ENCODE measurements around the gene TMPRSS9. TPM values are rescaled to one million over a fixed set of nuclear protein-coding genes. Genes with fewer than 3 reads are reported as not detected.

TMPRSS9 gene
- total RNA-seq, 1 experiment from 2014 or later, result 0.23 TPM

DNA sequence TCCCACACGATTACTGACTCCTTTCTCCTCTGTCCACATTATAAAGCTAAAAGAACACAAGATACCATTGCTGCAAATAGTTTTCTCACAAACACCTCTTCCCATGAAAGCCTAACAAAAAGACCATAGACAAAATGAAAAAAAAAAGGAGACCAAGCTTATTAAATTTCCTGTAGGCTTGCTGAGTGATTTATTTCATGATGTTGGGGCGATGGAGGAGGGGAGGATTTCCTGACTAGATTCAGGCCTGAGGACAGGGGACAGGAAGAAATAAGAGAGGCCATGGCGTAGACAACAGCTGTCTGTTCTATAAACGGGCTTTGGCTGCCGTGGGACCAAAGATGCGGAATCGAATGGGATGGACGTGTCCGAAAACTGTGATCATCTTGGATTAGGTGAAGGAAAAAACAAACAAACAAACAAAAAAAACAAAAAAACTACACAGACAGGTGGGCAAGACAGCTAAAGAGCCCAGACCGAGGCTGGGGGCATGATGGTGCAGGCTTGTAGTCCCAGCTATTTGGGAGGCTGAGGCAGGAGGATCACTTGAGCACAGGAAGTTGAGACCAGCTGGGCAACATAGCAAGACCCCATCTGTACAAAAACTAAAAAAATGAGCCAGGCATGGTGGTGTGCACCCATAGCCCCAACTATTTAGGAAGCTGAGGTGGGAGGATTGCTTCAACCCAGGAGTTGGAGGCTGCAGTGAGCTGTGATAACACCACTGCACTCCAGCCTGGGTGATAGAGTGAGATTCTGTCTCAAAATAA, 5.3 kb downstream of the TMPRSS9 start:
- no peaks in the 10 kb centered on the region for H3K9me3 ChIP-seq (ENCODE audit: control insufficient read depth, insufficient read depth, low read depth, low read length)
- intact Hi-C loops (cut with micrococcal nuclease; ENCODE audit: unreplicated experiment), result no loop called here
- no peaks in the 10 kb centered on the region; the same call in 1 of the 2 replicates for H3K4me1 ChIP-seq (ENCODE audit: control insufficient read depth, insufficient read depth, low read length)
- H3K27me3 ChIP-seq (ENCODE audit: control insufficient read depth, insufficient read depth, low read length), result no peaks in the 10 kb centered on the region; the same call in 1 of the 2 replicates
- CTCF ChIA-PET, result interaction anchor here (1.0 kb wide), 1 partner anchor 16 kb away, joined by 3 read pairs; no protein-coding TSS in a partner anchor
- no peaks in the 10 kb centered on the region for H3K36me3 ChIP-seq (ENCODE audit: control insufficient read depth, insufficient read depth, low read length)
- no TSS peak for BruUV-seq (replicated peaks)
- H3K27ac ChIP-seq (ENCODE audit: low read length), result no peak overlapping the region
- POLR2A ChIA-PET, result no interaction called here
- no peak for TF ChIP-seq POLR2AphosphoS5 (IDR thresholded peaks at IDR 0.05; ENCODE audit: low read depth, low read length)
- TF ChIP-seq TCF7L2 (IDR thresholded peaks at IDR 0.05; ENCODE audit: low read depth, low read length), result no peak
- TF ChIP-seq, protein P1, sequence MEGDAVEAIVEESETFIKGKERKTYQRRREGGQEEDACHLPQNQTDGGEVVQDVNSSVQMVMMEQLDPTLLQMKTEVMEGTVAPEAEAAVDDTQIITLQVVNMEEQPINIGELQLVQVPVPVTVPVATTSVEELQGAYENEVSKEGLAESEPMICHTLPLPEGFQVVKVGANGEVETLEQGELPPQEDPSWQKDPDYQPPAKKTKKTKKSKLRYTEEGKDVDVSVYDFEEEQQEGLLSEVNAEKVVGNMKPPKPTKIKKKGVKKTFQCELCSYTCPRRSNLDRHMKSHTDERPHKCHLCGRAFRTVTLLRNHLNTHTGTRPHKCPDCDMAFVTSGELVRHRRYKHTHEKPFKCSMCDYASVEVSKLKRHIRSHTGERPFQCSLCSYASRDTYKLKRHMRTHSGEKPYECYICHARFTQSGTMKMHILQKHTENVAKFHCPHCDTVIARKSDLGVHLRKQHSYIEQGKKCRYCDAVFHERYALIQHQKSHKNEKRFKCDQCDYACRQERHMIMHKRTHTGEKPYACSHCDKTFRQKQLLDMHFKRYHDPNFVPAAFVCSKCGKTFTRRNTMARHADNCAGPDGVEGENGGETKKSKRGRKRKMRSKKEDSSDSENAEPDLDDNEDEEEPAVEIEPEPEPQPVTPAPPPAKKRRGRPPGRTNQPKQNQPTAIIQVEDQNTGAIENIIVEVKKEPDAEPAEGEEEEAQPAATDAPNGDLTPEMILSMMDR (IDR thresholded peaks at IDR 0.05), result no peak
- TF ChIP-seq SIN3A (IDR thresholded peaks at IDR 0.05; ENCODE audit: borderline replicate concordance, insufficient read depth, low read depth, low read length), result no peak
- TF ChIP-seq, protein P2, sequence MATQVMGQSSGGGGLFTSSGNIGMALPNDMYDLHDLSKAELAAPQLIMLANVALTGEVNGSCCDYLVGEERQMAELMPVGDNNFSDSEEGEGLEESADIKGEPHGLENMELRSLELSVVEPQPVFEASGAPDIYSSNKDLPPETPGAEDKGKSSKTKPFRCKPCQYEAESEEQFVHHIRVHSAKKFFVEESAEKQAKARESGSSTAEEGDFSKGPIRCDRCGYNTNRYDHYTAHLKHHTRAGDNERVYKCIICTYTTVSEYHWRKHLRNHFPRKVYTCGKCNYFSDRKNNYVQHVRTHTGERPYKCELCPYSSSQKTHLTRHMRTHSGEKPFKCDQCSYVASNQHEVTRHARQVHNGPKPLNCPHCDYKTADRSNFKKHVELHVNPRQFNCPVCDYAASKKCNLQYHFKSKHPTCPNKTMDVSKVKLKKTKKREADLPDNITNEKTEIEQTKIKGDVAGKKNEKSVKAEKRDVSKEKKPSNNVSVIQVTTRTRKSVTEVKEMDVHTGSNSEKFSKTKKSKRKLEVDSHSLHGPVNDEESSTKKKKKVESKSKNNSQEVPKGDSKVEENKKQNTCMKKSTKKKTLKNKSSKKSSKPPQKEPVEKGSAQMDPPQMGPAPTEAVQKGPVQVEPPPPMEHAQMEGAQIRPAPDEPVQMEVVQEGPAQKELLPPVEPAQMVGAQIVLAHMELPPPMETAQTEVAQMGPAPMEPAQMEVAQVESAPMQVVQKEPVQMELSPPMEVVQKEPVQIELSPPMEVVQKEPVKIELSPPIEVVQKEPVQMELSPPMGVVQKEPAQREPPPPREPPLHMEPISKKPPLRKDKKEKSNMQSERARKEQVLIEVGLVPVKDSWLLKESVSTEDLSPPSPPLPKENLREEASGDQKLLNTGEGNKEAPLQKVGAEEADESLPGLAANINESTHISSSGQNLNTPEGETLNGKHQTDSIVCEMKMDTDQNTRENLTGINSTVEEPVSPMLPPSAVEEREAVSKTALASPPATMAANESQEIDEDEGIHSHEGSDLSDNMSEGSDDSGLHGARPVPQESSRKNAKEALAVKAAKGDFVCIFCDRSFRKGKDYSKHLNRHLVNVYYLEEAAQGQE (IDR thresholded peaks at IDR 0.05; ENCODE audit: insufficient read depth in 1 of 2, low read depth in 2 of 2, low read length in 1 of 2), result no peak
- DNase-seq (ENCODE audit: low read depth, low spot score) (no peak), ATAC-seq (no peak)
- in situ Hi-C loops (cut with HindIII; ENCODE audit: low pct_unique_long_range_greater_than_20kb, low sequenced_read_pairs), result no loop called here
- H3K4me3 ChIP-seq (ENCODE audit: low read depth in 2 of 2, low read length in 2 of 2), result no peak overlapping the region

DNA sequence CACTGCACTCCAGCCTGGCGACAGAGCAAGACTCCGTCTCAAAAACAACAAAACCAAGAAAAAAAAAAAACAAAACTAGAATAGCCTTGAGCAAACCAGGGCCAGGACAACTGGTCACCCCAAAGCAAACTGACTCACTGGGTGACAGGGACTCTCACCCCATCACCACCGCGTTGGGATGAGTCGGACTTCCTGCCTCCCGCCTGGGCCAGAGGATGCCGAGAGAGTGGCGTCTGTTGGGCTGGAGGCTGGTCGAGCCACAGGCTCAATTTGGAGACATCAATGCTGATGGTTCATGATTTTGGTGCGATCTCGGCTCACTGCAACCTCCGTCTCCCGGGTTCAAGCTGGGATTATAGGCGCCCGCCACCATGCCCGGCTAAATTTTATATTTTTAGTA, 11.6 kb downstream of the TMPRSS9 start:
- no peaks in the 10 kb centered on the region for H3K27me3 ChIP-seq (ENCODE audit: control insufficient read depth, insufficient read depth, low read length)
- no peak overlapping the region for H3K4me3 ChIP-seq (ENCODE audit: low read depth in 2 of 2, low read length in 2 of 2)
- ChIA-PET CTCF (no interaction called here), POLR2A (no interaction called here)
- intact Hi-C loops (cut with micrococcal nuclease; ENCODE audit: unreplicated experiment), result no loop called here
- H3K9me3 ChIP-seq (ENCODE audit: control insufficient read depth, insufficient read depth, low read depth, low read length), result no peaks in the 10 kb centered on the region
- H3K36me3 ChIP-seq (ENCODE audit: control insufficient read depth, insufficient read depth, low read length), result no peaks in the 10 kb centered on the region
- no peak overlapping the region for H3K27ac ChIP-seq (ENCODE audit: low read length)
- in situ Hi-C loops (cut with HindIII; ENCODE audit: low pct_unique_long_range_greater_than_20kb, low sequenced_read_pairs), result no loop called here
- ATAC-seq (no peak), DNase-seq (ENCODE audit: low read depth, low spot score) (no peak)
- no peaks in the 10 kb centered on the region for H3K4me1 ChIP-seq (ENCODE audit: control insufficient read depth, insufficient read depth, low read length)
- BruUV-seq (replicated peaks), result no TSS peak
- TF ChIP-seq TCF7L2 (IDR thresholded peaks at IDR 0.05; ENCODE audit: low read depth, low read length) (no peak), POLR2AphosphoS5 (IDR thresholded peaks at IDR 0.05; ENCODE audit: low read depth, low read length) (no peak), SIN3A (IDR thresholded peaks at IDR 0.05; ENCODE audit: borderline replicate concordance, insufficient read depth, low read depth, low read length) (no peak)
- TF ChIP-seq, protein P1 (IDR thresholded peaks at IDR 0.05), result no peak
- TF ChIP-seq, protein P2 (IDR thresholded peaks at IDR 0.05; ENCODE audit: insufficient read depth in 1 of 2, low read depth in 2 of 2, low read length in 1 of 2), result no peak
